GM12874 (cell line): ENCODE measurements around the gene SHROOM3.

Experiments
- TF ChIP-seq, protein P1 (sequence below): IDR thresholded peaks from 2 replicates; pipeline ENCODE4 v1.5.1; 2011; ENCODE audit warnings: low read depth, mild to moderate bottlenecking, control low read depth, low read length, moderate library complexity; ENCODE audit not compliant: insufficient read depth

The SHROOM3 gene

DNA sequence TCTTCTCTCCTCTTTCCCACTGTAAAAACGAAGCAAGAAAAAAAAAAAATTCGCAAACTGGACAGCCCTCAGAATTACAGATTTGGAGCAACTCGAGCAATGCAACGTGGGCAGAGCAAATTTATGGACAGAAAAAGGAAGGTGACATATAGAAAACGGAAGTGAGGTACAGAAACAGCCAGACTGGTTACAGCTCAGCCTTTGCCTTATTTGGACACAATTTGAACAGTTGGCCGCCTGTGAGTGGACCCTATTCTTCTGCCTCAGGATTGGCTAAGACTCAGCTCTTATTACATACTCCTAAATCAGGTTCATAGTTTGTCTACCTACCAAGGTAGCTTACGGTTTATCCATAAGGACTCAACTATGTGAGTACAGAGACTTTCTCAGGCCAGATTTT is 364.1 kb downstream of the SHROOM3 start:
- TF ChIP-seq, protein P1, sequence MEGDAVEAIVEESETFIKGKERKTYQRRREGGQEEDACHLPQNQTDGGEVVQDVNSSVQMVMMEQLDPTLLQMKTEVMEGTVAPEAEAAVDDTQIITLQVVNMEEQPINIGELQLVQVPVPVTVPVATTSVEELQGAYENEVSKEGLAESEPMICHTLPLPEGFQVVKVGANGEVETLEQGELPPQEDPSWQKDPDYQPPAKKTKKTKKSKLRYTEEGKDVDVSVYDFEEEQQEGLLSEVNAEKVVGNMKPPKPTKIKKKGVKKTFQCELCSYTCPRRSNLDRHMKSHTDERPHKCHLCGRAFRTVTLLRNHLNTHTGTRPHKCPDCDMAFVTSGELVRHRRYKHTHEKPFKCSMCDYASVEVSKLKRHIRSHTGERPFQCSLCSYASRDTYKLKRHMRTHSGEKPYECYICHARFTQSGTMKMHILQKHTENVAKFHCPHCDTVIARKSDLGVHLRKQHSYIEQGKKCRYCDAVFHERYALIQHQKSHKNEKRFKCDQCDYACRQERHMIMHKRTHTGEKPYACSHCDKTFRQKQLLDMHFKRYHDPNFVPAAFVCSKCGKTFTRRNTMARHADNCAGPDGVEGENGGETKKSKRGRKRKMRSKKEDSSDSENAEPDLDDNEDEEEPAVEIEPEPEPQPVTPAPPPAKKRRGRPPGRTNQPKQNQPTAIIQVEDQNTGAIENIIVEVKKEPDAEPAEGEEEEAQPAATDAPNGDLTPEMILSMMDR, result no peak

DNA sequence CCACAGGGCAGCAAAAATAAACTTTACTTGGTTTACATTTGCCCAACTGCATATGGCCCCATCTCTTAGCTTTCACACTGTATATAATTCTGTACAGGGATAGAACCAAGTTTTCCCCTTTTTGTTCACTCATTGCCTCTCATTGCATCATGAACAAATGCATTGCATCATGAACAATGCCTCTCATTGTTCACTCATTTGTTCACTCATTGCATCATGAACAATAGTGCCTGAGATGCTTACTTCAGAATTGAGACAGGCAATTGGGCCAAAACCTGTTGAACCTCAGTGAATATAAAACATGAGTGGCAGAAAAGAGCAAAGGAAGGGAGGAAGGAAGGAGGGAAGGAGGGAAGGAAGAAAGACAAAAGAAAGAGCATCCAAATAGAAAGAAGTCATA is 364.7 kb downstream of the SHROOM3 start:
- TF ChIP-seq, protein P1, result no peak

DNA sequence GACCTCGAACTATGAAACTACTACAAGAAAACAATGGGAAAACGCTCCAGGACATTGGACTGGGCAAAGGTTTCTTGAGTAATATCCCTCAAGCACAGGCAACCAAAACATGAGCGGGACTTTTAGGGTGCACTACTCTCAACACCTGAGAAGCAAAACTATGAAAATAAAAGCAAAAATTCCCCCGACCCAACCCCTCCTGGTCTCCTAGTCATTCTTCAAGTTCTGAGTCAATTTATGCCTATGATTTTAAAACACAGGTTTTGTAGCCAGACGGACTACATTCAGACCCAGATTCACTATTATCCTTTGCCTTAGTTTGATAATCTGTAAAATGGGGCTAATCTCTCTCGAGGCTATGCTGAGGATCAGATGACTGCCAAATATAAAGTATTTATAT is 365.9 kb downstream of the SHROOM3 start:
- TF ChIP-seq, protein P1, result no peak

DNA sequence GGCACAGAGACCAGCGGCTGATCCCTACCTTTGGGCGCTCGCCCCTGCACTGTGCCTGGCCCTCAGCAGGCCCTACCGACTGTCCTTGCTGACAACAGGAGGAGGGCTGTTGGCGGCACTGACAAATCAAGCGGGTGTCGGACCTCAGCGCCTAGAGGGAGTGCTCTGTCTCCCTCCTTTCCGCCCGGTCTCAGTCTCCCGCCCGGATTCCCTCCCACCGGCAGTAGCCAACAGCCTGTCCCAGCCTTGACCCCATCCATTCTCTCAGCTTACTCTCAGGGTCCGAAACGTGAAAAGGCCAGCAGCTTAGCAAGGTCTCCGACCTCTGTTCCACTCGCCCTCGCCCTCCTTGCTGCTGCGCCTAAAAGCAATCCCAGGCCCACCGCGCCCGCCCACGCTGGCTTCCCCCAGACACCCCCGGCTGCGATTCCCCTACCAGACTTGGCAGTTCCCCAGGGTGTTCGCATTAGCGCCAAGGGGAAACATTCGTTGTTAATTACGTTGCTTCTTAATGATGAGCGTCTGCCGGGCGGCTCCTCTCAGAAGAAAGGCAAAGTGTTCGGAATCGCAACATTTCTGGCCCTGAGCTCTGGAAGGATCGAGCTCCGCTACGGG is 366.7 kb downstream of the SHROOM3 start:
- TF ChIP-seq, protein P1, result no peak

DNA sequence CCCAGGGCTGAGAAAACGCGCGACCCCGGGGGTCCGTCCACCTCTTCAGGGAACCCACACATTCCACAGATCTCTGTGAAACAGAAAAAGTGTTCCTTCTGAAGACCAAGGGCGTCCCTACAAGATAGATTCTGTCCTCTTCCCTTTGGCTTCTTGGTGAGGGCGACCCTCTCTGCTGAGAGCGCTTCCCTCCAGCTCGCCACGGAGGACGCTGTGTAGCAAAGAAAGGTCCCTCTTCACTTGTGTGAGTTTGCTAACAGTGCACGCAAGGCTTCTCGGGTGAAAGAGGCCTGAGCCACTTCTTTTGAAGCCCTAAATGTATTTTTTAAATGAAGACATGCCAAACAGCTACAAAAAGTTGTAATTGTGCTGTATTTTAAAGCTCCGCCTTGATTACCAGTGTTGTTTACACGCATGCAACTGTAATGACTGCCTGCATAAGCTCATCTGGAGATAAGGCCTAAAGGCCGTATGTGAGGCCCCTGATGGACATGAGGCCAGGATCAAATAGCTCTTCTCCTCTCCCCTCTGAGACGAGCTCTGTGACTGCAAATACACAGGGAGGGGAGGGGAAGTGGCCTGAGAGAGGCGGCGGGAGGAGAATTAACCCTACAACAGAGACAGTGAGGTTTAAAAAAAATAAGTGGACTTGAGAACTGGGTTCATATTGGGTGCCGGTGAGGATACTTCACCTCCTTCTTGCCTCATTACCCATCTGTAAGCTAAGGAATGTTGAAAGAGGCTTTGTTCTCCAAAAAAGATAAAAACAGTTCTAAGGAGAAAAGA is 367.4 kb downstream of the SHROOM3 start:
- TF ChIP-seq, protein P1, result no peak

DNA sequence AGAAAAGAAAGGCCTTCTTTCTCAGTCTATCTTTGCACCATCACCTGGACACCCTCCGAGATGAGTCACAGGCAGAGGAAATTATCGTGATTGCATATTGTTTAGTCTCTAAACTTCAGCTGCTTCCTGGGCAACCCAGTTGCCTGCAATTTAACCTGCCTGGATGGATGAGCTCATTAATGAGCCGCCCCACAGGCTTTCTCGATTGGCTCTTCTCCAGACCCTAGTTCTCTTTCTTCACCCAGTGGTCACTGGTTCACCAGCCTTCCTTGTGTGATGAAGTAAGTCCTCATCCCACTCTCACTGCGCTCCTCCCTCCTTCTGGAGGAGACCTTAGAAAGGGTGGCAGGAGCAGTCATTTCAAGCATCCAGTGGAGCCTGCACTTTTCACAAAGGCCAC is 368.5 kb downstream of the SHROOM3 start:
- TF ChIP-seq, protein P1, result no peak

DNA sequence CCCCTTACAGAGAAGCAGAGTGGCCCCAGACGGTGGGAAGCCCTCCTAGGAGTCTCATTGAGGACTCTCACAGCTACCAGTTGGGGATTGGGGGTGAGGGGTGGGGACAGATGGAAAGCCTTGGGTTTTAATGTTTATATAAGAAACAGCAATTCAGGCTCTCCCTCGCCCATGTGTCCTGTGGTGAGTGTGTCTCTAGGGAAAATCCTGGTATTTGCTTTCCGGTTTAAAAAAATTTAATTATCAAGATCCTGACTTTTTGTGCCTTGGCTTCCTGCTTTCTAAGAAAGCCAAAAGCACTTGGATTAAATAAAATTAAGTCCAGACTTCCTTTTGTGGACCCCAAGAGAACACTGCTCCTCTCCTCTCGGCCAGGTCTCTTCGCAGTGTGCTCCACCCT is 369.1 kb downstream of the SHROOM3 start:
- TF ChIP-seq, protein P1, result no peak
